GM12874 (cell line): ENCODE results near the gene FOLR3.

ENCODE experiments used
- TF ChIP-seq, protein P1 (sequence below): IDR thresholded peaks from 2 replicates; pipeline ENCODE4 v1.5.1; 2011; ENCODE audit warnings: low read depth, mild to moderate bottlenecking, control low read depth, low read length, moderate library complexity; ENCODE audit not compliant: insufficient read depth

Gene FOLR3

DNA sequence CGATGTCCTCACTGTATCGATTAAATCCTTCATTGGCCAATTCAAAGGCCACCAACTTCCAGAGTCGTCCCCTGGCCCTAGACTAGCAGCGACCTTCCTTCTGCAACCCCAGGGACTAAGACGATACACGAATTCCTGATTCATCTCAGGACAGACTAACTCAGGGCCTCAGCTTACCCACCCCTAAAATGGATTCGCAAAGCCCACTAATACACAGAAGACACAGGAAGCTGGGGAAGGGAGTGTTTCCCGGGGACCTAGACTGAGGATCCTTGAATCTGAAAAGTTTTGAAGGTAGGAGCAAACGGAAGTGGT lies 32.9 kb upstream of the FOLR3 start:
- TF ChIP-seq, protein P1, sequence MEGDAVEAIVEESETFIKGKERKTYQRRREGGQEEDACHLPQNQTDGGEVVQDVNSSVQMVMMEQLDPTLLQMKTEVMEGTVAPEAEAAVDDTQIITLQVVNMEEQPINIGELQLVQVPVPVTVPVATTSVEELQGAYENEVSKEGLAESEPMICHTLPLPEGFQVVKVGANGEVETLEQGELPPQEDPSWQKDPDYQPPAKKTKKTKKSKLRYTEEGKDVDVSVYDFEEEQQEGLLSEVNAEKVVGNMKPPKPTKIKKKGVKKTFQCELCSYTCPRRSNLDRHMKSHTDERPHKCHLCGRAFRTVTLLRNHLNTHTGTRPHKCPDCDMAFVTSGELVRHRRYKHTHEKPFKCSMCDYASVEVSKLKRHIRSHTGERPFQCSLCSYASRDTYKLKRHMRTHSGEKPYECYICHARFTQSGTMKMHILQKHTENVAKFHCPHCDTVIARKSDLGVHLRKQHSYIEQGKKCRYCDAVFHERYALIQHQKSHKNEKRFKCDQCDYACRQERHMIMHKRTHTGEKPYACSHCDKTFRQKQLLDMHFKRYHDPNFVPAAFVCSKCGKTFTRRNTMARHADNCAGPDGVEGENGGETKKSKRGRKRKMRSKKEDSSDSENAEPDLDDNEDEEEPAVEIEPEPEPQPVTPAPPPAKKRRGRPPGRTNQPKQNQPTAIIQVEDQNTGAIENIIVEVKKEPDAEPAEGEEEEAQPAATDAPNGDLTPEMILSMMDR, result no peak

DNA sequence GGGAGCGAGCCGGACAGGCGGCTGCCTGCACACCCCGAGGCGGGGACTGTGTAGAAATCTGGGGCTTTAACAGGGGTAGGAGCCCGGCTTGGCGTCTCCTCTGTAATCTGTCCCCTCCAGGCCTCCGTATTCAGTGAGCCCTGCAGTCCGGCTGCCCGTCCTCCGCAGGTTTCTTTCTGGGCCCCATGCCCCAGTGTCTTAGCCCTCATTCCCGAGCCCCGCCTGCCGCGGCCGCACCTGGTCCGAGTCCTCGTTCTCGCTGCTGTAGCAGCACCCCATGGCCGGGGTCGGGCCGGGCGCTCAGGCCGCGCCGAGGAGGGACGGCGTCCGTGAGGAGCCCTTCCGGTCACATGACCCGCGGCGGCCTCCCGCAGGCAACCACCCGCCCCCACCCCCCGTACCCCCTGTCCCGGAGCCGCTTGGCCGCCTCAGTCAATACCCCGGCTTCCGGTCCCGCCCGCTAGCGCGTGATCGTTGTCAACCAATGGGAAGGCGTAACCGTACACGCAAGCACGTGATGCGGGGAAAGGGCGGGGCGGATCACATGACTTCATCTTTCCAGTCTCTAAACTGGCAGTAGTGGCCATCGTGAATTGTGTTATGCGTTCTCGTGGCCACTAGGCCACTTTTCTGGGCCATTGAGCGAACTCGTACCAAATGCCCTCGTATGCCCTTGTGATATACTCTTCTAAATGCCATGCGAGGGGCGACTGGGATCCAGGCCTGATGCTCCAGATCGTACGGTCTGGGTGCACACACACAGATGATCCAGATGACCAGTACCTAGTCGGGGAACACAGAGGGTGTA lies 32.4 kb upstream of the FOLR3 start, which contains the start of gene LAMTOR1:
LAMTOR1 (minus strand) TSS at position 352 of the 808 bp plus-strand sequence; CDS start at position 279, 73 bp downstream.
- TF ChIP-seq, protein P1, result peak; percentile 47; the same call in 1 of the 2 replicates

DNA sequence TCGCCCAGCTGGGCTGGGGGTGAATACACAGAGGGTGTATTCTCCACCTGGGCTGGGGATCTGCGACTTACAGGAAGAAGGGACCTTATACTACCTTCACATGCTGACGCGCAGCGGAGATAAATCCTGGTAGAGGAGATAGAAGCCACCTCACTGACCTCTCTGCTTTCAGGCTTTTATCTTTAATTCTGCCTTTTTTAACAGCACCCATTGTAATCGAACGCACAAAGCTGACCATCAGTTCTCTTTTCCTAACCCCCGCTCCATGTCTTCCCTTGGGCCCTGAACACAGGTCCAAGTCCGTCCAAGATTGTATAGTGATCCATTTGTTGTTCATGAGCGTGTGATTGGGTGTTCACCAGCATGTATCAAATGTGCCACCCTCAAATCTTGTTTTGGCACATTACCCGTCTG lies 31.8 kb upstream of the FOLR3 start:
- TF ChIP-seq, protein P1, result no peak

DNA sequence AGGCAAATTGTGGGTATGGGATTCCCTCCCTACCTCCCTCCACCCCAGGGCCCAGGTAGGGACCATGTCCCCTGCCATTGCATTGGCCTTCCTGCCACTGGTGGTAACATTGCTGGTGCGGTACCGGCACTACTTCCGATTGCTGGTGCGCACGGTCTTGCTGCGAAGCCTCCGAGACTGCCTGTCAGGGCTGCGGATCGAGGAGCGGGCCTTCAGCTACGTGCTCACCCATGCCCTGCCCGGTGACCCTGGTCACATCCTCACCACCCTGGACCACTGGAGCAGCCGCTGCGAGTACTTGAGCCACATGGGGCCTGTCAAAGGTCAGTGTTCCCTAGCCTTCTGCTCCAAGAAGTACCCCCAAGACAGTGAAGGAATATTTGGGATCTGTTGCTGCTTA lies 29.6 kb upstream of the FOLR3 start, which contains the start of gene TOMT:
TOMT (plus strand) TSS at position 37 of the 400 bp plus-strand sequence; CDS start at position 65, 28 bp downstream.
- TF ChIP-seq, protein P1, result no peak

DNA sequence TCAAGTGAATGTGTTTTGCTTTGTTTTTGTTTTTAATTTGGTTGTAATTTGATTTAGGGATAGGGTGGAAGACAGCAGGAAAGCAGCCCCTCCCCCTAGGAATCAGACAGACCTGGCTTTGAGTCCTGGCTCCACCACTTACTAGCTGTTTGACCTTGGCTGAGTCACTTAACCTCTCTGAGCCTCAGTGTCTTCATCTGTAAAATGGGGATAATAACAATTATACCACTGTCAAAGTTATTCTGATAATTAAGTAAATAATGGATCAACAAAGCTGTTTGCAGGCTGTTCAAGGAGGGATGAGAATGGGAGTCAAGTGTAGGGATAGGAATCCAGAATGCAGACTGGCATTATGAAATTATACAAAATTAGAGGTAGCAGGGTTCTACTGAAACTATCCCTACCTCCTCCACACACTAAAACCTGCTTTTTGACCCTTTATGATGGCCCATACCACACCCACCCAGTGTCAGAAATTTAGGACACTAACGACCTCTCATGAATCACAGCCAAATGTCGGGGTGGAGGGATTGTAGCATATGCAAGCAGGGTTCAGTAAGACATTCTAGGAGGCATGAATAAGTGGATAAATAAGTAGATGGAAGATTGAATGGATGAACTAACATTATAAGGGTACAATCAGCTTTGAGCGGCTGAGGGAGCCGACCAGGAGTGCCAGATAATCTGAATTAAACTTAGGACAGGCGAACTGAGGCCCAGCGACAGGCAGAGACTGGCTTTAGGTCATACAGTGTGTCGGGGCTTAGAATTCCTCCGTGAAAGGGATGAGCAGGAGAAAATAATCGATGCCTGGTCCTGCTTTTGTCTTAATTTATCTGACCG lies 24.0 kb upstream of the FOLR3 start:
- TF ChIP-seq, protein P1, result no peak

DNA sequence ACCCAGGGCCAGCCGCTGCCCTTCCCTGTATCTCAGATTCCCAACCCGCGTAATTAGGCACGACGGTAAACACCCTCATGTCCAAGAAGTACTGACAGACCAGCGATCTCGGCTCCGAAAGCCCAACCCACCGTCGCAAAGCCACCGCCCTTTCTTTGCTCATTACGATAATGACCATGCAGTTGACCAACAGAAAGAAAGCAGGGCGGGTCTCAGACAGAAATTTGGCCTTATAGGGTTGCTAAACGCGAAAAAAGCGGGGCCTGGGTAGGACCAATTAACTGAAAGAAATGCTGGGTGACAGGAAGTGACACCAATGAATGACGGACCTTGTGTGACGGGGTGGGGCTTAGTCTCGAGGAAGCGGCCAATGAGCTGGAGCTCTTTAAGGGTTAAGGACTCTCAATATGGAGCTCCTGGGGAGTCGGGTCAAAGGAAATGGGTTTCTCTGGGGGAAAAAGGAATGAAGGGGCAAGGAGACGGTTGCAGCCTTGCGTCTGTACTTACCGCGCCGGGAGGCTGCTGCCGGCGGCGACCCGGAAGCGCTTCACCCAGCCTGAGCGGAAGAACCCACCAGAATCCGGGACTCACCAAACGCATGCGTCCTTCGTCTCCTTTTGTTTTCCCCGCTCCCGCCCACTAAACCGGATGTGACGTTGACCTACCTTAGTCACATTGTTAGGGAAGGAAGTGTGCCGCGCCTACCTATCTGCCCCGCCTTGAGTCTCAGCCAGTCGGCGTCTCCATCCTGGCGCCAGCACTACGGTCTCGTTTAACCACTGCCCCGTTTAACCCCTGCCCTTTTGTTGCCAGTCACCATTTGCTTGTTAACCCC lies 23.2 kb upstream of the FOLR3 start, which contains the start of gene ANAPC15:
ANAPC15 (minus strand) TSS at position 553 of the 835 bp plus-strand sequence. CDS start 1,419 bp downstream, outside the sequence.
- TF ChIP-seq, protein P1, result no peak
